Activated naive CD4-positive, alpha-beta T cell treated with anti-CD3 and anti-CD28 coated beads, Interleukin-2, amount 10 ng/mL, durations not matched to agents 7 days and 5 days (primary cell): Measurements from ENCODE around the gene SAA4.
"Not testable (repeated sequence)": the region's sequence is repeated elsewhere in the genome, so short reads cannot be mapped to it uniquely, and the experiment has no call there.

Experiments
- CTCF ChIA-PET: fragments of 350-600 bp; sonication (Branson Sonifier 250); formaldehyde crosslinking; loops from one replicate; lab custom pipeline; 2021; ENCODE audit warnings: antibody characterized with exemption; lab: Charles Lee
- DNase-seq: peaks from one replicate; pipeline ENCODE4 v3.0.0-alpha.2; 2020
- H3K27ac Mint-ChIP-seq: one replicate; pipeline ENCODE4 v1.8.0; 2021; ENCODE audit warnings: mild to moderate bottlenecking, moderate library complexity, mixed read lengths
- H3K27me3 Mint-ChIP-seq: one replicate; pipeline ENCODE4 v1.8.0; 2021; ENCODE audit warnings: mild to moderate bottlenecking, mixed read lengths
- H3K36me3 Mint-ChIP-seq: one replicate; pipeline ENCODE4 v1.8.0; 2021; ENCODE audit warnings: mixed read lengths
- H3K4me1 Mint-ChIP-seq: one replicate; pipeline ENCODE4 v1.8.0; 2021; ENCODE audit warnings: mixed read lengths
- H3K4me3 Mint-ChIP-seq: one replicate; pipeline ENCODE4 v1.8.0; 2021; ENCODE audit warnings: mild to moderate bottlenecking, moderate library complexity, mixed read lengths
- H3K9me3 Mint-ChIP-seq: one replicate; pipeline ENCODE4 v1.8.0; 2021; ENCODE audit warnings: mixed read lengths

The SAA4 gene, protein sequence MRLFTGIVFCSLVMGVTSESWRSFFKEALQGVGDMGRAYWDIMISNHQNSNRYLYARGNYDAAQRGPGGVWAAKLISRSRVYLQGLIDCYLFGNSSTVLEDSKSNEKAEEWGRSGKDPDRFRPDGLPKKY

GRCh38 chr11:18236664-18237356, at the start of gene SAA4:
Gene SAA4, minus strand, starts transcription at chr11:18236802. Its CDS starts 876 bp downstream, at chr11:18235926.
- H3K27ac Mint-ChIP-seq, result no peak within 1 kb of the TSS
- H3K27me3 Mint-ChIP-seq, result peaks cover 49% of the 10 kb centered on the region
- no peaks in the 10 kb centered on the region for H3K36me3 Mint-ChIP-seq
- H3K4me1 Mint-ChIP-seq, result no peaks in the 10 kb centered on the region
- no peaks in the 10 kb centered on the region for H3K9me3 Mint-ChIP-seq
- no peak within 1 kb of the TSS for H3K4me3 Mint-ChIP-seq
- CTCF ChIA-PET, result no interaction called here
- no peak for DNase-seq

GRCh38 chr11:18285841-18286240, 49.2 kb upstream of the SAA4 start:
- H3K27me3 Mint-ChIP-seq, result no peaks in the 10 kb centered on the region
- no peak for DNase-seq
- peaks cover 53% of the 10 kb centered on the region for H3K36me3 Mint-ChIP-seq
- CTCF ChIA-PET, result interaction anchor here (1.2 kb wide), 1 partner anchor 42 kb away, joined by 3 read pairs; no protein-coding TSS in a partner anchor
- H3K9me3 Mint-ChIP-seq, result no peaks in the 10 kb centered on the region
- peaks cover 16% of the 10 kb centered on the region for H3K4me1 Mint-ChIP-seq
- no peak overlapping the region for H3K27ac Mint-ChIP-seq
- H3K4me3 Mint-ChIP-seq, result no peak overlapping the region

- CTCF ChIA-PET, result no interaction called here
- Mint-ChIP-seq H3K27me3 (no peaks in the 10 kb centered on the region), H3K36me3 (peaks cover 63% of the 10 kb centered on the region), H3K27ac (no peak overlapping the region), H3K9me3 (no peaks in the 10 kb centered on the region), H3K4me1 (peaks cover 33% of the 10 kb centered on the region), H3K4me3 (no peak overlapping the region)
- DNase-seq, result no peak
Observed at GRCh38 chr11:18282626-18283025, 46.0 kb upstream of the SAA4 start.

DNA sequence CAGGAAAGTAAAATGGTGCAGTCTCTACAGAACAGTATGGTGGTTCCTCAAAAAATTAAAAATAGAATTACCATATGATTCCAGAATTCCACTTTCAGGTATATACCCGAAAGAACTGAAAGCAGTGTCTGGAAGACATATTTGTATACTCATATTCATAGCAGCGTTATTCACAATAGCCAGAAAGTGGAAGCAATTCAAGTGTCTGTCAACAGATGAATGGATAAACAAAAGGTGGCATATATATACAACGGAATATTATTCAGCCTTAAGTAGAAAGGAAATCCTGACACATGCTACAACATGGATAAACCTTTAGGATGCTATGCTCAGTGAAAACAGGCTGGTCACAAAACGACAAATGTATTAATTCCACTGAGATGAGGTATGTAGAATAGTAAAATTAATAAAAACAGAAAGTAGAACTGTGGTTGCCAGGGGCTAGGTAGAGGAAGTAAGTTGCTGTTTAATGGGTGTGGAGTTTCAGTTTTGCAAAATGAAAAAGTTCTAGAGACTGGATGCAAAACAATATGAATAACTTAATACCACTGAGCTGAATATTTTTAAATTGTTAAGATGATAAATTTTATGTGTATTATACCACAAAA, 43.9 kb upstream of the SAA4 start:
- no peak for DNase-seq
- Mint-ChIP-seq H3K27me3 (no peaks in the 10 kb centered on the region), H3K4me1 (peaks cover 33% of the 10 kb centered on the region), H3K9me3 (no peaks in the 10 kb centered on the region), H3K36me3 (peaks cover 54% of the 10 kb centered on the region), H3K4me3 (peak overlapping the region; percentile 3), H3K27ac (peak overlapping the region; percentile 85)
- CTCF ChIA-PET, result interaction anchor here (1.6 kb wide), 1 partner anchor 37 kb away, joined by 6 read pairs; no protein-coding TSS in a partner anchor

DNA sequence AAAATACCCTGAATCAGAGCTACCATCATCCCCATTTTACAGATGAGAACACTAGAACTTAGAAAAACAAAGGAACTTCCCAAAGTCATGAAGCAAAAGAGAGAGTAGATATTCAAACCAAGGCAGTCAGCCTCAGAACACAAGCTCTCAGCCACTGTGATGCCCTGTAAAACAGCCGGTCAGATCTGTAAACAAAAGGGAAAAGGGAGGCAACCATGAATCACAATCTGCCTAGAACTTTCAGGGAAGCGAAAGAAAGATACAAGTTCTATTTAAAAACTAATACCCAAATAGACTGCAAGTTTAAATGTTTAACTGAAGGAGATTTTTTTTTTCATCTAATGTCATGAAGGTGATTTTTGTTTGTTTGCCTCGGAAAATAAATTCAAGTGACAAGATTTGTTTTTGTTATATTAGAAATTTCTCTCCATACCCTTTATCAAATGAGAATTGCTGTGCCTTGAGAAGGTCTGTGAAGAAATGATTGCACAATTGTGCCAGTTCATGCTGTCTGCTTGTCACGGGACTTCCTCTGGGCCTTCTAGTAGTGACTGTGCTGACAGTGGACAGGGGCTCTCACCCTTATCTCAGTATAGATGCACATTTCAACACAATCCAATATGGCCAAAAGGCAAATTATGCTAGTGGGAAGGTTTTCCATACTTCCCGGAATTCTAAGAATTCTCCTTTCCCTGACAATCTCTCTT, 41.1 kb upstream of the SAA4 start:
- H3K4me3 Mint-ChIP-seq, result no peak overlapping the region
- peaks cover 32% of the 10 kb centered on the region for H3K4me1 Mint-ChIP-seq
- peaks cover 2% of the 10 kb centered on the region for H3K9me3 Mint-ChIP-seq
- H3K27ac Mint-ChIP-seq, result no peak overlapping the region
- H3K27me3 Mint-ChIP-seq, result no peaks in the 10 kb centered on the region
- DNase-seq, result no peak
- H3K36me3 Mint-ChIP-seq, result peaks cover 42% of the 10 kb centered on the region
- CTCF ChIA-PET, result interaction anchor here (1.2 kb wide), 1 partner anchor 34 kb away, joined by 4 read pairs; no protein-coding TSS in a partner anchor

- CTCF ChIA-PET, result no interaction called here
- Mint-ChIP-seq H3K36me3 (peaks cover 2% of the 10 kb centered on the region), H3K4me3 (no peak overlapping the region), H3K27me3 (peaks cover 4% of the 10 kb centered on the region), H3K4me1 (peaks cover 8% of the 10 kb centered on the region), H3K27ac (no peak overlapping the region), H3K9me3 (peaks cover 2% of the 10 kb centered on the region)
- DNase-seq, result no peak
Observed at GRCh38 chr11:18271206-18271605, 34.6 kb upstream of the SAA4 start.

DNA sequence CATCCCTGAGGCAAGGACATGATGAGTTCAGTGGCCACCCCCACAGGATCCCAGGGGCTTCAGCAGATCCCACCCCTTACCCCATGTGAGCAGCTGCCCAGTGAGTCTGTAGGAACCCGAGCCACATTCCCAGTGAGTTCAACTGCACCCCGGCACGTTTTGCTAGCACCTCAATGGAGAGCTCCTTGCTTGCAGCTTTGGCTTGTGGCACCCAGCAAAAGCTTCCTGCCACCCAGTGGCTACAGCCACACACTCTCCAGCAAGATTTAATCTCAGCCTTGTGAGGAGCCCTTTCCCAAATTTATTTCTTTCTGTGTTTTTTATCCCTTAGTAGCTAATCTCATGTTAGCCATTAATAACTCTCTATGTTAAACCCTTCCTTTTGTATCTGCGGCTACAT, 33.5 kb upstream of the SAA4 start:
- Mint-ChIP-seq H3K27ac (no peak overlapping the region), H3K4me1 (peaks cover 11% of the 10 kb centered on the region), H3K9me3 (no peaks in the 10 kb centered on the region), H3K36me3 (no peaks in the 10 kb centered on the region), H3K4me3 (no peak overlapping the region), H3K27me3 (peaks cover 11% of the 10 kb centered on the region)
- no peak for DNase-seq
- CTCF ChIA-PET, result no interaction called here

GRCh38 chr11:18269252-18269651, 32.6 kb upstream of the SAA4 start:
- Mint-ChIP-seq H3K27me3 (peaks cover 19% of the 10 kb centered on the region), H3K4me1 (peaks cover 16% of the 10 kb centered on the region)
- H3K4me3 Mint-ChIP-seq, DNase-seq, H3K36me3 Mint-ChIP-seq, CTCF ChIA-PET, H3K9me3 Mint-ChIP-seq, H3K27ac Mint-ChIP-seq: not testable (repeated sequence)

DNA sequence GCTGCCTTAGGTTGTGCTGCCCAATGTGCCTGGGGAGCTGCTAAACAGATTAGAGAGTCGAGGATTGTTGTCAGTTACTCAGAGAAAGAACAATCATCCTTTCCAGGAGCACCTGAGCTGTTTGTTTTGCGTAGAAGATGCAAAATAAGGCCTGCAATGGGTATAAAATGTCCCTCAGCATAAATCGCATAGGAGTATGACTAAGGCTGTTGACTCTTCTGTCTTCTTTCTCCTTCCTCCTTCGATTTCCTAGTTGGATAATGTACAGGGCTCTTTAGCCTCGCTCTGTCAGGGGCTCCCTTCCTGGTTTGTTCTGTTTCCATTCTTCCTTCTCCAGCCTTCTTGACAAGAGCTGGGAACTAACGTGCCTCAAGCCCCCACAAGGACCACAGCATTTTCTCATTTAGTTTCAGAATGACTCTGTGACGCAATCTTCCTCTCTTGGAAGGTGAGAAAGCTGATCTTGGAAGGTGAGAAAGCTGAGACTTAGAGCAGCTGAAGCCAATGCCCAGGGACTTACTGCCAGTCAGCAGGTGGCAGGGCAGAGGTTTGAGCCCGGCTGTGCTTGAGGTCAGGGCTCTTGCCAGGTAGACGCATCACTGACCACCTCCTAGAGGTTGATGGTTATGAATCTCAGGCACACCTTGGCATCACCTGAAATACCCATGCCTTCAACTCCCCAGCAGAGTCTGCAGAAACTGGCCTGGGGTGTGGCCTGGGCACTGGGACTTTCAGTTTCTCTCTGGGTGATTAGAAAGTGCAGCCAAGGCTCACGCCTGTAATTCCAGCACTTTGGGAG, 30.9 kb upstream of the SAA4 start:
- CTCF ChIA-PET, H3K9me3 Mint-ChIP-seq, H3K4me3 Mint-ChIP-seq, H3K27ac Mint-ChIP-seq, H3K36me3 Mint-ChIP-seq, DNase-seq: not testable (repeated sequence)
- Mint-ChIP-seq H3K27me3 (peaks cover 22% of the 10 kb centered on the region), H3K4me1 (peaks cover 18% of the 10 kb centered on the region)

DNA sequence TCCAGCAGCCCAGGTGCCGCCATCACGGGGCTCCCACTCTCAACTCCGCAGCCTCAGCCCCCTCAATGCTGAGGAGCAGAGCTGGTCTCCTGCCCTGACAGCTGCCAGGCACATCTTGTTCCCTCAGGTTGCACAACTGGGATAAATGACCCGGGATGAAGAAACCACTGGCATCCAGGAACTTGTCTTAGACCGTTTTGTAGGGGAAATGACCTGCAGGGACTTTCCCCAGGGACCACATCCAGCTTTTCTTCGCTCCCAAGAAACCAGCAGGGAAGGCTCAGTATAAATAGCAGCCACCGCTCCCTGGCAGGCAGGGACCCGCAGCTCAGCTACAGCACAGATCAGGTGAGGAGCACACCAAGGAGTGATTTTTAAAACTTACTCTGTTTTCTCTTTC, 29.3 kb upstream of the SAA4 start, which contains the start of gene SAA1:
Gene SAA1, plus strand, starts transcription at position 316 of the 400 bp plus-strand sequence. CDS start 624 bp downstream, outside the sequence.
- Mint-ChIP-seq H3K4me1 (peaks cover 18% of the 10 kb centered on the region), H3K9me3 (no peaks in the 10 kb centered on the region), H3K27ac (no peak within 1 kb of the TSS), H3K4me3 (no peak within 1 kb of the TSS), H3K27me3 (peaks cover 22% of the 10 kb centered on the region), H3K36me3 (no peaks in the 10 kb centered on the region)
- CTCF ChIA-PET, result no interaction called here
- no peak for DNase-seq

- no peak overlapping the region for H3K27ac Mint-ChIP-seq
- no peak for DNase-seq
Observed at GRCh38 chr11:18264677-18265555, 28.3 kb upstream of the SAA4 start.

GRCh38 chr11:18264035-18264434, 27.4 kb upstream of the SAA4 start:
- Mint-ChIP-seq H3K9me3 (no peaks in the 10 kb centered on the region), H3K4me3 (no peak overlapping the region), H3K27ac (no peak overlapping the region), H3K36me3 (no peaks in the 10 kb centered on the region), H3K4me1 (peaks cover 18% of the 10 kb centered on the region), H3K27me3 (peaks cover 22% of the 10 kb centered on the region)
- DNase-seq, result no peak
- CTCF ChIA-PET, result interaction anchor here (0.6 kb wide), 1 partner anchor 20 kb away, joined by 3 read pairs; no protein-coding TSS in a partner anchor

More at GRCh38 chr11:18264677-18265555, 28.3 kb upstream of the SAA4 start:
- peaks cover 22% of the 10 kb centered on the region for H3K27me3 Mint-ChIP-seq
- no peaks in the 10 kb centered on the region for H3K9me3 Mint-ChIP-seq
- CTCF ChIA-PET, result no interaction called here
- H3K36me3 Mint-ChIP-seq, result no peaks in the 10 kb centered on the region
- no peak overlapping the region for H3K4me3 Mint-ChIP-seq
- peaks cover 18% of the 10 kb centered on the region for H3K4me1 Mint-ChIP-seq
